Vagina (tissue), 2 donors: Measurements from ENCODE around the gene SLFN13.

Experiments used
- POLR2A ChIP-seq, 2 donors: fragments of 450-650 bp; IDR thresholded peaks; one replicate each; pipeline ENCODE4 v1.6.1; 2017; ENCODE audit warnings: antibody characterized with exemption in 2 of 2, mild to moderate bottlenecking in 2 of 2, moderate library complexity in 2 of 2
- POLR2AphosphoS5 ChIP-seq, 2 donors: sonication (generic); formaldehyde crosslinking; IDR thresholded peaks; one replicate each; pipeline ENCODE4 v1.9.0; 2017; ENCODE audit warnings: antibody characterized with exemption in 2 of 2, mild to moderate bottlenecking in 2 of 2, low read depth in 1 of 2; ENCODE audit not compliant: insufficient read depth in 1 of 2
- TF ChIP-seq, protein P1 (sequence below), 3 experiments: fragments of 450-650 bp in 2 of 3; fragments of 200-600 bp in 1 of 3; sonication (generic) in 1 of 3; IDR thresholded peaks; one replicate each; pipeline ENCODE4 v1.5.1; 2017 to 2019; ENCODE audit warnings: antibody characterized with exemption in 3 of 3, mild to moderate bottlenecking in 2 of 3, moderate library complexity in 2 of 3

GRCh38 chr17:35404360-35404759 is 44.2 kb downstream of the SLFN13 start:
- TF ChIP-seq, protein P1, sequence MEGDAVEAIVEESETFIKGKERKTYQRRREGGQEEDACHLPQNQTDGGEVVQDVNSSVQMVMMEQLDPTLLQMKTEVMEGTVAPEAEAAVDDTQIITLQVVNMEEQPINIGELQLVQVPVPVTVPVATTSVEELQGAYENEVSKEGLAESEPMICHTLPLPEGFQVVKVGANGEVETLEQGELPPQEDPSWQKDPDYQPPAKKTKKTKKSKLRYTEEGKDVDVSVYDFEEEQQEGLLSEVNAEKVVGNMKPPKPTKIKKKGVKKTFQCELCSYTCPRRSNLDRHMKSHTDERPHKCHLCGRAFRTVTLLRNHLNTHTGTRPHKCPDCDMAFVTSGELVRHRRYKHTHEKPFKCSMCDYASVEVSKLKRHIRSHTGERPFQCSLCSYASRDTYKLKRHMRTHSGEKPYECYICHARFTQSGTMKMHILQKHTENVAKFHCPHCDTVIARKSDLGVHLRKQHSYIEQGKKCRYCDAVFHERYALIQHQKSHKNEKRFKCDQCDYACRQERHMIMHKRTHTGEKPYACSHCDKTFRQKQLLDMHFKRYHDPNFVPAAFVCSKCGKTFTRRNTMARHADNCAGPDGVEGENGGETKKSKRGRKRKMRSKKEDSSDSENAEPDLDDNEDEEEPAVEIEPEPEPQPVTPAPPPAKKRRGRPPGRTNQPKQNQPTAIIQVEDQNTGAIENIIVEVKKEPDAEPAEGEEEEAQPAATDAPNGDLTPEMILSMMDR (IDR thresholded peaks at IDR 0.05): no peak
- no peak for TF ChIP-seq POLR2A (IDR thresholded peaks at IDR 0.05)
- TF ChIP-seq POLR2AphosphoS5 (IDR thresholded peaks at IDR 0.05; ENCODE audit: insufficient read depth in 1 of 2, low read depth in 1 of 2): no peak
